ENCODE data around the gene DGAT2L6. TPM values are rescaled to one million over a fixed set of nuclear protein-coding genes. Genes with fewer than 3 reads are reported as not detected.

The DGAT2L6 gene
- polyA plus RNA-seq, 1 of the 3 experiments (the other 2 are of a cell fraction) = 0.05 TPM

- TF ChIP-seq REST (IDR thresholded peaks at IDR 0.05; ENCODE audit: low read depth, low read length) (no peak), GATA2 (CRISPR knock-in tag; IDR thresholded peaks at IDR 0.05) (no peak), NFIC (IDR thresholded peaks at IDR 0.05; ENCODE audit: borderline replicate concordance) (no peak), CTCF (IDR thresholded peaks at IDR 0.05) (no peak), MEF2A (IDR thresholded peaks at IDR 0.05; ENCODE audit: borderline replicate concordance, low read depth) (no peak), USF1 (IDR thresholded peaks at IDR 0.05; ENCODE audit: borderline replicate concordance, low read depth) (no peak), GABPA (IDR thresholded peaks at IDR 0.05; ENCODE audit: low read depth) (no peak), SIN3A (IDR thresholded peaks at IDR 0.05; ENCODE audit: borderline replicate concordance, low read depth, low read length) (no peak)
Measured at GRCh38 chrX:70231666-70232065, 54.4 kb downstream of the DGAT2L6 start (continued).

- no peaks in the 10 kb centered on the region for H3K9me2 ChIP-seq
- no peaks in the 10 kb centered on the region for H3K9me3 ChIP-seq
- H3K79me2 ChIP-seq (ENCODE audit: insufficient read depth) = no peaks in the 10 kb centered on the region
- TF ChIP-seq RAD21 (IDR thresholded peaks at IDR 0.05; ENCODE audit: low read length) (no peak), RCOR1 (IDR thresholded peaks at IDR 0.05; ENCODE audit: low read length) (no peak), GABPA (IDR thresholded peaks at IDR 0.05; ENCODE audit: low read depth) (no peak), CTCF (IDR thresholded peaks at IDR 0.05) (no peak), MAX (IDR thresholded peaks at IDR 0.05; ENCODE audit: low read depth) (no peak), RFX5 (IDR thresholded peaks at IDR 0.05; ENCODE audit: low read length) (no peak), YY1 (IDR thresholded peaks at IDR 0.05; ENCODE audit: low read depth) (no peak), FOXJ3 (CRISPR knock-in tag; IDR thresholded peaks at IDR 0.05) (no peak), TCF12 (IDR thresholded peaks at IDR 0.05) (no peak), FOSL2 (IDR thresholded peaks at IDR 0.05; ENCODE audit: borderline replicate concordance, low read depth) (no peak), USF1 (IDR thresholded peaks at IDR 0.05; ENCODE audit: borderline replicate concordance, low read depth) (no peak), SIN3A (IDR thresholded peaks at IDR 0.05; ENCODE audit: borderline replicate concordance, low read depth, low read length) (no peak), ELF1 (IDR thresholded peaks at IDR 0.05) (no peak), SMC3 (IDR thresholded peaks at IDR 0.05; ENCODE audit: low read depth, low read length) (no peak)
- no peak within 1 kb of the TSS for H3K4me2 ChIP-seq
- H2AFZ ChIP-seq (ENCODE audit: low read depth) = no peak within 1 kb of the TSS
- peaks cover 19% of the 10 kb centered on the region; the same call in 1 of the 2 replicates for H3K27me3 ChIP-seq (ENCODE audit: insufficient read depth)
- H3K9ac ChIP-seq = no peak within 1 kb of the TSS
- H3F3A ChIP-seq (replicated peaks; ENCODE audit: insufficient read depth) = no peaks in the 10 kb centered on the region
- no peak for DNase-seq
- CTCF ChIA-PET = no interaction called here
- H3K4me1 ChIP-seq (ENCODE audit: control insufficient read depth in 1 of 2, insufficient read depth in 2 of 2, low read depth in 1 of 2, low read length in 1 of 2) = no peaks in the 10 kb centered on the region
- H3K4me3 ChIP-seq (ENCODE audit: low read depth in 2 of 2, low read length in 1 of 2) = no peak within 1 kb of the TSS
- POLR2A ChIA-PET = no interaction called here
- H3K27ac ChIP-seq (ENCODE audit: low read depth in 2 of 2, low read length in 1 of 2) = no peak within 1 kb of the TSS
- WGBS (ENCODE audit: low lambda C conversion rate) = 15% methylated on average over 3 of the region's 3 CpGs
- H3K36me3 ChIP-seq (replicated peaks in 1 of 2; ENCODE audit: control insufficient read depth in 1 of 2, insufficient read depth in 2 of 2, low read length in 1 of 2) = no peaks in the 10 kb centered on the region
- no peaks in the 10 kb centered on the region for H4K20me1 ChIP-seq (ENCODE audit: insufficient read depth)
Measured at GRCh38 chrX:70234355-70234754, 57.1 kb downstream of the DGAT2L6 start, which contains the start of gene AWAT1. Gene AWAT1, plus strand, starts transcription at chrX:70234655. Its CDS starts 41 bp downstream, at chrX:70234696.
